Coronary artery (tissue), 2 donors: ENCODE data around the gene MS4A5.
"Not testable (repeated sequence)": the region's sequence is repeated elsewhere in the genome, so short reads cannot be mapped to it uniquely, and the experiment has no call there.

Source experiments
- DNase-seq: peaks from one replicate; pipeline ENCODE4 v3.0.0-alpha.2; 2017; ENCODE audit warnings: low spot score
- H3K27ac ChIP-seq, 2 donors: fragments of 200-600 bp; sonication (generic); one replicate each; pipeline ENCODE4 v1.5.1; 2016 to 2019
- H3K4me3 ChIP-seq: fragments of 200-600 bp; sonication (generic); 2 replicates; pipeline ENCODE4 v1.5.1; 2016; ENCODE audit warnings: mild to moderate bottlenecking, moderate library complexity
- CTCF ChIP-seq: fragments of 200-600 bp; sonication (generic); IDR thresholded peaks from one replicate; pipeline ENCODE4 v1.5.1; 2019; ENCODE audit warnings: antibody characterized with exemption

The MS4A5 gene

GRCh38 chr11:60447846-60448245, 18.5 kb downstream of the MS4A5 start:
- no peak overlapping the region for H3K27ac ChIP-seq
- TF ChIP-seq CTCF, result no peak
- H3K4me3 ChIP-seq, result no peak overlapping the region
- no peak for DNase-seq

DNA sequence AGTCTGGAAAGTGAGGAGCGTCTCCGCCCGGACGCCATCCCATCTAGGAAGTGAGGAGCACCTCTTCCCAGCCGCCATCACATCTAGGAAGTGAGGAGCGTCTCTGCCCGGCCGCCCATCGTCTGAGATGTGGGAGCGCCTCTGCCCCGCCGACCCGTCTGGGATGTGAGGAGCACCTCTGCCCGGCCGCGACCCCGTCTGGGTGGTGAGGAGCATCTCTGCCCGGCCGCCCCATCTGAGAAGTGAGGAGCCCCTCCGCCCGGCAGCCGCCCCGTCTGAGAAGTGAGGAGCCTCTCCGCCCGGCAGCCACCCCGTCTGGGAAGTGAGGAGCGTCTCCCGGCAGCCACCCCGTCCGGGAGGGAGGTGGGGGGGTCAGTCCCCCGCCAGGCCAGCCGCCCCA, 21.8 kb downstream of the MS4A5 start:
- not testable (repeated sequence) for H3K4me3 ChIP-seq, H3K27ac ChIP-seq, DNase-seq

DNA sequence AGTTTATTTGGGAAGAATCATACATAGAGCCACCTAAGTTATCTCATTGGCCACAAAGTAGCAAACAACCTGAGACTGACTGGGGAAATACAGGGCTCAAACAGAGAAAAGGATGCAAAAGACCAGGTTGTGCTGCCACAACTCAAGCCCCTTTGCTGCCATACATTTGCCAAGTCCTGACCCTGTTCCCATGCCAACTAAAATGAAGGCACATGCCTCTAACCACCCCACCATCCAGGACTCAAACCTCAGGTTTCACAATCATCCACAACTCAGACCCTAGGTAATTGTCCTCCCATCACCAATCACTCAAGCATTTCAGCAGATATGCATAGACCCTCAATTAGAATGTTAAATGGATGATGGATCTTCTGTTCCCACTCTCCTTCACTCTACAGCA, 24.8 kb downstream of the MS4A5 start:
- Histone ChIP-seq H3K27ac (no peak overlapping the region), H3K4me3 (no peak overlapping the region)
- no peak for TF ChIP-seq CTCF
- DNase-seq, result no peak

GRCh38 chr11:60455531-60456042, 26.2 kb downstream of the MS4A5 start, which contains the start of gene MS4A1:
TSS of gene MS4A1 (plus strand) at chr11:60455847. CDS start at chr11:60462375, 6,528 bp downstream.
- no peak for DNase-seq
- TF ChIP-seq CTCF, result no peak
- H3K4me3 ChIP-seq, result no peak within 1 kb of the TSS
- no peak within 1 kb of the TSS for H3K27ac ChIP-seq

GRCh38 chr11:60457576-60457975, 28.2 kb downstream of the MS4A5 start:
- no peak for DNase-seq
- Histone ChIP-seq H3K27ac (no peak overlapping the region), H3K4me3 (no peak overlapping the region)
- no peak for TF ChIP-seq CTCF

- Histone ChIP-seq H3K4me3 (no peak overlapping the region), H3K27ac (no peak overlapping the region)
- no peak for DNase-seq
- no peak for TF ChIP-seq CTCF
Observed at GRCh38 chr11:60459345-60459744, 30.0 kb downstream of the MS4A5 start.

GRCh38 chr11:60468829-60469228, 39.5 kb downstream of the MS4A5 start:
- no peak overlapping the region for H3K27ac ChIP-seq
- no peak for DNase-seq
- TF ChIP-seq CTCF, result no peak
- no peak overlapping the region for H3K4me3 ChIP-seq

- no peak for DNase-seq
- H3K4me3 ChIP-seq, result no peak overlapping the region
- no peak for TF ChIP-seq CTCF
- H3K27ac ChIP-seq, result no peak overlapping the region
Observed at GRCh38 chr11:60469723-60470122, 40.4 kb downstream of the MS4A5 start.
